ENCODE measurements around the gene KCNS3.

DNA sequence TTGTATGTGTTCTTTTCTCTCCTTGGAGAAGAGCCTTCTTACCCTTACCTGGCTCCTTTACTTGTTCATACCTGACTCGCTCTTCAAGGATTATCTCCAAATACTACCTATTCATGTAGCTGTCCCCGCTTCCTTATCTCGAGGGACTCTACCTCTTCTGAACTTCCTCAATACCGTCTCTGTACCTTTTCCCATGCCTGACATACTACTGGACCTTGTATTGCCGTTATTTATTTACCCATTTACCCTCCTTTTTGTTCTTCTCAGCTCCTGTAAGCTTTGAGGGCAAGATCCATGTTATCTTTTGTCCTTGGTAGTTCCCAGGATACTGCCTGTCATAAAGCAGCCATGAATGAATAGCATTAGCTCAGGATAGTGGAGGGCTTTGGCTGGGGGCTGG, 32.5 kb downstream of the KCNS3 start:
- TF ChIP-seq POLR2AphosphoS5 (IDR thresholded peaks at IDR 0.05) = no peak
- TF ChIP-seq, protein P1, sequence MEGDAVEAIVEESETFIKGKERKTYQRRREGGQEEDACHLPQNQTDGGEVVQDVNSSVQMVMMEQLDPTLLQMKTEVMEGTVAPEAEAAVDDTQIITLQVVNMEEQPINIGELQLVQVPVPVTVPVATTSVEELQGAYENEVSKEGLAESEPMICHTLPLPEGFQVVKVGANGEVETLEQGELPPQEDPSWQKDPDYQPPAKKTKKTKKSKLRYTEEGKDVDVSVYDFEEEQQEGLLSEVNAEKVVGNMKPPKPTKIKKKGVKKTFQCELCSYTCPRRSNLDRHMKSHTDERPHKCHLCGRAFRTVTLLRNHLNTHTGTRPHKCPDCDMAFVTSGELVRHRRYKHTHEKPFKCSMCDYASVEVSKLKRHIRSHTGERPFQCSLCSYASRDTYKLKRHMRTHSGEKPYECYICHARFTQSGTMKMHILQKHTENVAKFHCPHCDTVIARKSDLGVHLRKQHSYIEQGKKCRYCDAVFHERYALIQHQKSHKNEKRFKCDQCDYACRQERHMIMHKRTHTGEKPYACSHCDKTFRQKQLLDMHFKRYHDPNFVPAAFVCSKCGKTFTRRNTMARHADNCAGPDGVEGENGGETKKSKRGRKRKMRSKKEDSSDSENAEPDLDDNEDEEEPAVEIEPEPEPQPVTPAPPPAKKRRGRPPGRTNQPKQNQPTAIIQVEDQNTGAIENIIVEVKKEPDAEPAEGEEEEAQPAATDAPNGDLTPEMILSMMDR (IDR thresholded peaks at IDR 0.05) = no peak
- no peak for TF ChIP-seq POLR2A (IDR thresholded peaks at IDR 0.05)
